KMS-11 (cell line): ENCODE measurements around the gene ADAM23.

Source experiments
- H2AFZ ChIP-seq: fragments of 200-600 bp; sonication (generic); 2 replicates; pipeline ENCODE4 v1.6.1; 2016; ENCODE audit warnings: antibody characterized with exemption, mixed run types, low read depth
- H3K27ac ChIP-seq: fragments of 200-600 bp; sonication (generic); 2 replicates; pipeline ENCODE4 v1.6.1; 2016; ENCODE audit warnings: mild to moderate bottlenecking, mixed run types
- H3K27me3 ChIP-seq: fragments of 200-600 bp; sonication (generic); 2 replicates; pipeline ENCODE4 v1.6.1; 2017; ENCODE audit warnings: mild to moderate bottlenecking, low read depth, mixed run types, moderate library complexity; ENCODE audit not compliant: insufficient read depth
- H3K36me3 ChIP-seq: fragments of 200-600 bp; sonication (generic); 2 replicates; pipeline ENCODE4 v1.6.1; 2017; ENCODE audit warnings: mild to moderate bottlenecking, mixed run types; ENCODE audit not compliant: insufficient read depth
- H3K4me1 ChIP-seq: fragments of 200-600 bp; sonication (generic); 2 replicates; pipeline ENCODE4 v1.6.1; 2016; ENCODE audit warnings: mild to moderate bottlenecking, low read depth, mixed run types; ENCODE audit not compliant: poor library complexity, severe bottlenecking
- H3K4me2 ChIP-seq: fragments of 200-600 bp; sonication (generic); 2 replicates; pipeline ENCODE4 v1.7.0; 2016; ENCODE audit warnings: mild to moderate bottlenecking, mixed run types
- H3K4me3 ChIP-seq: fragments of 200-600 bp; sonication (generic); IDR thresholded peaks from 2 replicates; pipeline ENCODE4 v1.6.1; 2017; ENCODE audit warnings: low read depth, low read length, mixed read lengths; ENCODE audit not compliant: insufficient read depth
- H3K79me2 ChIP-seq: fragments of 200-600 bp; sonication (generic); 2 replicates; pipeline ENCODE4 v1.6.1; 2016; ENCODE audit warnings: low read depth, mixed run types; ENCODE audit not compliant: insufficient read depth
- H3K9ac ChIP-seq: fragments of 200-600 bp; sonication (generic); 2 replicates; pipeline ENCODE4 v1.6.1; 2016; ENCODE audit warnings: mild to moderate bottlenecking, mixed run types
- H4K20me1 ChIP-seq: fragments of 200-600 bp; sonication (generic); 2 replicates; pipeline ENCODE4 v1.6.1; 2016; ENCODE audit warnings: mild to moderate bottlenecking, mixed run types; ENCODE audit not compliant: insufficient read depth
- CTCF ChIP-seq: fragments of 200-600 bp; sonication (generic); conservative IDR thresholded peaks from 2 replicates; pipeline ENCODE4 v1.6.1; 2017; ENCODE audit warnings: low read depth, mild to moderate bottlenecking, antibody characterized with exemption, low read length, moderate library complexity, mixed read lengths

ADAM23 gene

GRCh38 chr2:206556357-206556949, 113.1 kb downstream of the ADAM23 start:
- H3K27ac ChIP-seq: no peak overlapping the region
- H3K9ac ChIP-seq: no peak overlapping the region
- H3K36me3 ChIP-seq: no peaks in the 10 kb centered on the region
- H3K4me2 ChIP-seq: no peak overlapping the region
- peaks cover 33% of the 10 kb centered on the region for H3K4me1 ChIP-seq
- H3K4me3 ChIP-seq: no peak overlapping the region
- no peaks in the 10 kb centered on the region for H3K79me2 ChIP-seq
- peak; percentile 63 for TF ChIP-seq CTCF
- H3K27me3 ChIP-seq: no peaks in the 10 kb centered on the region
- no peak overlapping the region for H2AFZ ChIP-seq
- no peaks in the 10 kb centered on the region for H4K20me1 ChIP-seq

GRCh38 chr2:206557321-206557720, 114.0 kb downstream of the ADAM23 start:
- no peaks in the 10 kb centered on the region for H3K27me3 ChIP-seq
- H3K4me2 ChIP-seq: no peak overlapping the region
- H3K79me2 ChIP-seq: no peaks in the 10 kb centered on the region
- no peak overlapping the region for H3K27ac ChIP-seq
- no peaks in the 10 kb centered on the region for H3K36me3 ChIP-seq
- TF ChIP-seq CTCF: no peak
- H4K20me1 ChIP-seq: no peaks in the 10 kb centered on the region
- H3K9ac ChIP-seq: no peak overlapping the region
- no peak overlapping the region for H2AFZ ChIP-seq
- peaks cover 33% of the 10 kb centered on the region for H3K4me1 ChIP-seq
- H3K4me3 ChIP-seq: no peak overlapping the region

DNA sequence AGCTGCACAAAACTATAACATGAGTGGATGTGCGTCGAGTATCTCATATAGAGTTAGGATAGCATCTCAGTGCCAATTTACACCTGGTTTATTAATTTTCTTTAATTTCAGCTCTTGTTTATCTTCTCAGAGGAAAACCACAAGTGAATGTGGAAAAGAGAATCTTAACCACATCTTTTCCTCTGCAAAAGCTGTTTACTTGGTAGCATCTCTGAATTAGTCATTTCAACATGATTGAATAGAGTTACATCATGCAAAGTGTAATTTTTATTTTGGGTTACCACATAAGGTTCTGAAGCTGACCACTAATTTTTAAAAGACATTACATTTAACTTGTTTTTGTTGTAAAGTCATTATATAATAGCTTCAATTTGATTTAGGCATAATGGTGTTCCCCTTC, 115.2 kb downstream of the ADAM23 start:
- Histone ChIP-seq H4K20me1 (no peaks in the 10 kb centered on the region), H3K9ac (no peak overlapping the region), H3K4me1 (peaks cover 33% of the 10 kb centered on the region), H3K4me2 (peak overlapping the region; percentile 10), H2AFZ (no peak overlapping the region), H3K27me3 (no peaks in the 10 kb centered on the region), H3K79me2 (no peaks in the 10 kb centered on the region), H3K27ac (no peak overlapping the region), H3K4me3 (no peak overlapping the region), H3K36me3 (no peaks in the 10 kb centered on the region)
- TF ChIP-seq CTCF: no peak

DNA sequence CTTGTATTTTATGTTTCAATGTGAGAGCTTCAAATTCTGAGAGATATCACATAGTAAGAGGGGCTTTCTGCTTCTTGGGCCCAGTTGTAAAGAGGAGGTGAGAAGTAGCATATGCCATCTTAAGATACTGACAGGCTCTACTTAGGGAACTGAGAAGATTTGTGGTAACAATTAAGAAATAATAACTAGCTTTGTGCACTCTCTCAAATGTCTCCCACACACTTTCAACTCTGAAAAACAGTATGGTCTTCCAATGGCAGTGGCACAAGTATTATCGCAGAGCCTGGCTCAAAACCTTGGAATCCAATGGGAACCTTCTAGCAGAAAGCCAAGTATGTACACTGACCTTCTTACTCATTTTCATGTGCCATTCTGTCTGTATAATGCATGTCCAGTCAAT, 118.6 kb downstream of the ADAM23 start:
- H3K27ac ChIP-seq: no peak overlapping the region
- H3K4me3 ChIP-seq: no peak overlapping the region
- H3K4me1 ChIP-seq: peaks cover 23% of the 10 kb centered on the region
- no peak for TF ChIP-seq CTCF
- H3K4me2 ChIP-seq: no peak overlapping the region
- H2AFZ ChIP-seq: no peak overlapping the region
- no peaks in the 10 kb centered on the region for H3K36me3 ChIP-seq
- no peaks in the 10 kb centered on the region for H3K79me2 ChIP-seq
- no peaks in the 10 kb centered on the region for H3K27me3 ChIP-seq
- no peak overlapping the region for H3K9ac ChIP-seq
- H4K20me1 ChIP-seq: no peaks in the 10 kb centered on the region
